HG02763 (cell line): ENCODE data around the gene RAB6B.
"Not testable (repeated sequence)": the region's sequence is repeated elsewhere in the genome, so short reads cannot be mapped to it uniquely, and the experiment has no call there.

ENCODE experiments used
- ATAC-seq: cut with Tn5 transposase; IDR thresholded peaks from one replicate; pipeline ENCODE4 v1.9.1; 2021; ENCODE audit warnings: mild to moderate bottlenecking, moderate library complexity; ENCODE audit not compliant: unreplicated experiment

RAB6B gene

GRCh38 chr3:133821767-133822638, 73.7 kb downstream of the RAB6B start:
- no peak for ATAC-seq

GRCh38 chr3:133820889-133821675, 74.6 kb downstream of the RAB6B start:
- ATAC-seq: no peak

GRCh38 chr3:133820129-133820528, 75.6 kb downstream of the RAB6B start:
- ATAC-seq: no peak

GRCh38 chr3:133815386-133815785, 80.3 kb downstream of the RAB6B start:
- no peak for ATAC-seq

GRCh38 chr3:133812872-133813271, 82.8 kb downstream of the RAB6B start:
- ATAC-seq: no peak

GRCh38 chr3:133805702-133806475, 89.8 kb downstream of the RAB6B start, which contains the start of gene SRPRB:
Gene SRPRB, plus strand, starts transcription at chr3:133805815. Its CDS starts 34 bp downstream, at chr3:133805849.
- peak; percentile 99 for ATAC-seq

GRCh38 chr3:133805384-133805701, 90.3 kb downstream of the RAB6B start:
- no peak for ATAC-seq

GRCh38 chr3:133804896-133805295, 90.8 kb downstream of the RAB6B start:
- ATAC-seq: no peak

GRCh38 chr3:133803469-133803868, 92.2 kb downstream of the RAB6B start:
- ATAC-seq: no peak

GRCh38 chr3:133799794-133800585, 95.7 kb downstream of the RAB6B start:
- ATAC-seq: no peak

GRCh38 chr3:133797396-133798105, 98.1 kb downstream of the RAB6B start:
- ATAC-seq: no peak

- ATAC-seq: no peak
Observed at GRCh38 chr3:133792171-133792763, 103.4 kb downstream of the RAB6B start.

- no peak for ATAC-seq
Observed at GRCh38 chr3:133788024-133788423, 107.7 kb downstream of the RAB6B start.

- ATAC-seq: no peak
Observed at GRCh38 chr3:133783762-133784161, 111.9 kb downstream of the RAB6B start.

GRCh38 chr3:133782454-133782853, 113.2 kb downstream of the RAB6B start:
- no peak for ATAC-seq

GRCh38 chr3:133781570-133781969, 114.1 kb downstream of the RAB6B start:
- no peak for ATAC-seq

GRCh38 chr3:133780756-133781155, 114.9 kb downstream of the RAB6B start:
- not testable (repeated sequence) for ATAC-seq

- no peak for ATAC-seq
Observed at GRCh38 chr3:133779626-133780203, 116.0 kb downstream of the RAB6B start.
